CD4-positive, alpha-beta T cell treated with Interleukin-2 at 100 ng/mL for 4 hours (primary cell): ENCODE results near the gene ADAM20.
"Not testable (repeated sequence)": the region's sequence is repeated elsewhere in the genome, so short reads cannot be mapped to it uniquely, and the experiment has no call there.

Experiments
- DNase-seq: peaks from one replicate; pipeline ENCODE4 v3.0.0-alpha.2; 2020; ENCODE audit warnings: low spot score

ADAM20 gene

DNA sequence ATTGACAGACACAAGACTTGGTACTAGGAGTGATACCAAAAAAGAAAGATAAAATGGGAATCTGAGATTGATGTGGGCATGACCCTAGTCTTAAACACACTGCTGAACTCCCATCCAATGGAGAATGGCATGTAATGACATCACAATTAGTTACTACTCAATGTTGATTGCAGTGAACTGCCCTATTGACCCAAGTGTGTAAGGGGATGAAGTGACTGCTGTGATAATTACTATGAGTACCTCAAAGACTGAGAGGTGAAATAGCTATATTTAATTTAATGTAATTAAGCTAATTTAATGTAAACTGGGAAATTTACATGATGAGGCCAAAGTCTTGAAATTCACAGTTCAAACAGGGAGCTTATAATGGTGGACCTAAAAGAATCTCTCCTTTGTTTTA lies at the start of gene ADAM20:
ADAM20 (minus strand) TSS at position 101 of the 400 bp plus-strand sequence. CDS start 10,247 bp downstream, outside the sequence.
- no peak for DNase-seq

DNA sequence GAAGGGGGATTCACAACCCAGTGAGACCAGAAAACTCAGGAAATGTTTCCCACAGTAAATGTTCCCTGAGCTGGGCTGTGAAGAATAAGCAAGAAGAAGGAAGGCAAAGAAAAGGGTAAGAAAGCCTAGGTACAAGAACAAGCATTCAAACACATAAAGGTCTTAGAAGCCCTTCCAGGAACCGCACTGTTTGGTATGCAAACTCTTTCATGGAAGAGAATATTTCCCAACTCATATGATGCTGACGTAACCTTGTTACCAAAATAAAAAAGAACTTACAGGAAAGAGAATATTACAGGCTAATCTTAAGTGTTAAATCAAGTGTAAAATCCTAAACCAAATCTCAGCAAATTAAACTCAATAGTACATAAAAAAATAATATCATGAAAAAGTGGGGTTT lies 42.1 kb upstream of the ADAM20 start:
- no peak for DNase-seq

DNA sequence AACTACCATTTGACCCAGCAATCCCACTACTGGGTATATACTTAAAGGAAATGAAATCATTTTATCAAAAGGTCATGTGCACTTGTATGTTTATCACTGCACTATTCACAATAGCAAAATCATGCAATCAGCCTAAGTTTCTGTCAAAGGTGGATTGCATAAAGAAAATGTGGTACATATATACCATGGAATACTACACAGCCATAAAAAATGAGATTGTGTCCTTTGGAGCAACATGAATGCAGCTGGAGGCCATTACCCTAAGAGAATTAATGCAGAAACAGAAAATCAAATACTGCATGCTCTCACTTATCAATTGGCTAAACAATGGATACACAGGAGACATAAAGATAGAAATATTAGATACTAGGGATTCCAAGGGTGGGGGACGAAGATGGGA lies 38.2 kb upstream of the ADAM20 start:
- DNase-seq, result no peak

DNA sequence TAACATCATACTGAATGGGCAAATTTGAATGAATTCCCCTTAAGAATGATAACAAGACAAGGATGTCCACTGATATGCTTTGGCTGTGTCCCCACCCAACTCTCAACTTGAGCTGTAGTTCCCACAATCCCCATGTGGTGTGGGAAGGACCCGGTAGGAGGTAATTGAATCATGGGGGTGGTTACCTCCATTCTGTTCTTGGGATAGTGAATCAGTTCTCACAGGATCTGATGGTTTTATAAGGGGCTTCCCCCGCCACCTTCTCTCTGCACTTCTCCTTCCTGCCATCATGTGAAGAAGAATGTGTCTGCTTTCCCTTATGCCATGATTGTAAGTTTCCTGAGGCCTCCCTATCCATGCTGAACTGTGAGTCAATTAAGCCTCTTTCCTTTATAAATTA lies 36.3 kb upstream of the ADAM20 start:
- DNase-seq, result no peak

DNA sequence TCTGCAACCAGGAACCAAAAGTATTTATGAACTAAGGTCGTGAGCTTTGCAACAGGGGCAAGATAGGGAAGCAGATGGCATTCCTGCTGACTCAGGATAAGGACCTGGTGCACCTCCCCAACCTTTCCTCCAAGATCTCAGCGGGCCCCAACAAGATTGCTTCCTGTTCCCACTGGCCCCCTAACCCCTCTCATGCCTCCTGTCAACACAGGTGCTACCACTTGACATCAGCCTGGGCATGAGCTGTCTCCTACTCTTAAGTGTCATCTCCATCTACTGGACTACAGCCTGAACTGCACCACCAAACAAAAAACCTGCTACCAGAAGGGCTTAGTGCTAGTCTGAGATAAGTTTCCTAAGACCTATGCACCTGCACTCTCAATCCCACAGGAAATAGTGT lies 33.0 kb upstream of the ADAM20 start:
- DNase-seq, result no peak

DNA sequence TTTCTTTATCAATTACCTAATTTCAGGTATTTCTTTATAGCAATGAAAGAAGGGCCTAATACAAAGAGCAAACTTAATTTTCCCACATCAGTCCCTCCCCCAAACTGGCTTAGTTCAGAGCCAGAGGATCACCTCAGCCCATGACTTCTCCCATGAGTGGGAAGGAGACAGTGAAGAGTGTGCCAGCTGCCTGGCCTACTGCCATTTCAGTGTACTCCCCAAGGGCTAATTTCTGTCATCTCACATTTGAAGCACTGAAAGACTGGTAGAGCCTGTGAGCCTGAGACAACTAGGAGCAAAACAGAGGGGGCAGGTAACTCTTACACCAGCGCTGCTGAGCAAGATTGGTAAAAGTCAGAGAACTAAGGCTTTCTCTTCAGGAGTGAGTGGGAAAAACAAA lies 29.1 kb upstream of the ADAM20 start:
- DNase-seq, result no peak

DNA sequence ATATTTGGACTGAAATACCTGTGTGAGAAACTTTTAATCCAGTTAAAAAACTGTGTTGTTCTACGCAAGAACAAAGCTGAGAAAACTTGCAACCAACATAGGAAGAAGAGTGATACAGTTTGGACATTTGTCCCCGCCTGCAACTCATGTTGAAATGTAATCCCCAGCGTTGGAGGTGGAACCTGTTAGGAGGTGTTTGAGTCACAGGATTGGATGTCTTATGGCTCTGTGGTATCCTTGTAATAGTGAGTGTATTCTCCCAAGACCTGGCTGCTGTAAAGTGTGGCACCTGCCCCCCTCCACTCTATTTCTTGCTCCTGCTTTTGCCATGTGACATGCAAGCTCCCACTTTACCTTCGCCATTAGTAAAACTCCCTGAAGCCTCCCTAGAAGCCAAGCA lies 28.6 kb upstream of the ADAM20 start:
- no peak for DNase-seq

DNA sequence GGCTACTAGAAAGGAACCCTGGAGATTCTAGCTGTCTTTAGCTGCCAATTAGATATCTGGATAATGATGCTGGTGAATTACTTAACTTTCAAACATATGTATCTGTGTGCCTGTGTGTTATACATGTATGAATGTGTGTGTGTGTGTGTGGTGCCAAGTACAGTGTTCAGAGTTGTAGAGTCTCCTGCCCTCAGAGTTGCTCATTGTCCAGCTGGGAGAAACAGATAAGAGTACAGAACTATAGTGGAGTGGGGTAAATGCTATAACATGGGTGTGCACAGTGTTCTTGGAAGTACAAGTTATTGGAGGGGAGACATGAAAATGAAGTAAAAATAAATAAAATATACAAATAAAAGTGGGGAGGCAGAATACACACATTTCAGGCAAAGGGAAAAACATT lies 23.6 kb upstream of the ADAM20 start:
- DNase-seq, result no peak

DNA sequence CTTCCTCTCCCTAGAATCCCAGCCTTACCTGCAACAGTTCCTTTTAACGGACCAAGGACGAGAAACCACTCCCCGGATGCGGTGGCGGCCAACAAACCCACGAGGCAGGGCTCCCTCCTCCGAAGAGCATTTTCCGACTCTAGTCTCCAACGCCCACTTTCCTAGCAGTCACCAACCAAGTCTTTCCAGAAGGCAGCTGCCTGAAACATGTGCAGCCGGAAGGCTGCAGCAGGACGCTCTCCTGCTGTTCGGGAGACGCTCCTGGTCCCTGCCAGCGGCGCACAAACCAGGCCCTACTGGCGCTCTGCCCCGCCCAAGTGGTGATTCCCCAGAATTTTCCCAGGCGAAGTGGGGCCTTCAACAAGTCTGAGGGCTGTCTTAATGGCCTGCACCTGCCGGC lies 21.1 kb upstream of the ADAM20 start:
- no peak for DNase-seq

DNA sequence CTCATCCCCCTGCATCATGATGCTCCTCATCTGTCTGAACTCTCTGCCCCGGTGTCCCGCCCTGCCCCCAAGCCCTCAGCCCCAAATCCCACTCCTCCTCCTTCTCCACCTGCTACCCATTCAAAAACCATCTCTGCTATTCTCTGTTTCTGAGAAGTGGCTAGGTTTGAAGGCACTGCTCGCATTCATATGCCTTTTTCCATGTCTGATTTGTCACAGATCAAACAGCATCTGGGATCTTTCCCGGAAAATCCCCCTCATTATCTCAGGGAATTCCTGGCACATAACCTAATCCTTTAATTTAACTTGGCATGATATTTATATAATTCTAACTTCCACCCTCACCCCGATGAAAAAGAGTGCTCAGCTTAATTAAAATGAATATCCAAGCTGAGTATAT lies 3.3 kb upstream of the ADAM20 start:
- no peak for DNase-seq

DNA sequence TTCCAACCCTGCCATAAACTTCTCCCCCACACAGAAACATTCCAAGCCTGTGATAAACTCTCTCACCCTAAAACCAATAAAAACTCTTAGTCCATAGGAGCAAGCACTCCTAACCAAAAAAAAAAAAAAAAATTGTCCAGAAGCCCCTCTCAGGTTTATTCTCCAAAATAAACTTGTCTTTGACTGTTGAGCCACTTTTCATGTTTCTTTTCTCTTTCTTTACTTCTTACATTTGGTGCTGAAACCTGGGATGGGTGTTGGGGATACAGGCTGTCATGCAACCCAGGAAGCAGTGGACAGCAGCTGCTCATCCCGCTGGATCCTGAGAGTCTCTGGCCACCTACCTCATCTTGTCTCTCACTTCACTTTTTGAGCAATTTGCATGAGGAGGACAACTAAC lies 2.0 kb upstream of the ADAM20 start:
- DNase-seq, result no peak

DNA sequence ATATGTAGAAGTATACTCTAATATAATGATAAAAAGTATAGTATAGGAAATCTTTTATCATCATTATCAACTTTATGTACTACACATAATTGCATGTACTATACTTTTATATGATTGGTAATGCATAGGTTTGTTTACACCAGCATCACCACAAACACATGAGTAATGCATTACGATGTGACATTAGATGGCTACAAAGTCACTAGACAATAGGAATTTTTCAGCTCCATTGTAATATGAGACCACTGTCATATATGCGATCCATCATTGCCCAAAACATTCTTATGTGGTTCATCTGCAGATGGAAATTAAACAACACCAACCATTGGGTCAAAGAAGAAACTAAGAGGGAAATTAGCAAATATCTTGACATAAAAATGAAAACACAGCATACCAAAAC lies 4.4 kb downstream of the ADAM20 start:
- no peak for DNase-seq

DNA sequence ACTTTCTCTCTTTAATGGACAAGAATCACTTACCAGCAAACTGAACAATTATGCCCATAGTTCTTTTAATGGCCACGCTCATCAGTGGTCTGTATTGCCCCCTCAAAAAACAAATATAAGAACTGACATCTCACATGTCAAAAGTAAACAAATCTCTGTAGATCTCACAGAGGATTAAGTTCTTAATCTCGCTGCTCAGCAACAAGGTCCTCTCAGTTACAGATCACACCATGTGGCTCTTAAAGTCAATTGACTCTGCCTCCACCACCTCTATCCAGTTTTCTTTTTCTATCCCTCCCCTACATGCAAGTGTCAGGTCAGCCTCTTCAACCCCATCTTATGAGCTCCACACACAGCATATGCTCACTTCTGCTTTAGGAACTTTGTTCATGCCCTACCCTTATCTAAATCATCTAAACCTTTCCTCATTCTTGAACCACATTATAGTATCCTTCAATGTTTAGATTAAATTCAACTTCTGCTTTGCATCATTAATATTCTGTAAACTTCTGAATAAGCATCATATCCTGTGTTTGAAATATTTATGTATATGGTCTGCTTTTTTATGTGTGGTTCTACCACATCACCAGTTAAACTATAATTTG lies 7.2 kb downstream of the ADAM20 start:
- DNase-seq, result no peak

DNA sequence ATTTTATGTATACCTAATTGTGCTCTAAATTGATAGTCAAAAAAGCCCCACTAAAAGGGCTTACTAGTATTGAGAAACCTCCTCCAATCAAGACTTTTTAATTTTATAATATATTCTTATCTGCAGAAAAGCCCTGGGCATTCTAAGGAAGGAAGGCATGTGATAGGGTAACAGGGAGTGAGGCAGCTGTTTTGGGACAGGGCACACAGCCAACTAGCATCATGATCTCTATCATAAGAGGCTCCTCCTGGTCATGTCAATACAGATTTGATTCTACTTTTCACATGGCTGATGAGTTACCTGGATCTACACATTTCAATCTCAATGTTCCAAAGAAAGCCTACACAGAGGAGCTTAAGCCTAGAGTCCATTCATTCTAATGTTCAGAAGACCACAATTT lies 9.1 kb downstream of the ADAM20 start:
- no peak for DNase-seq

DNA sequence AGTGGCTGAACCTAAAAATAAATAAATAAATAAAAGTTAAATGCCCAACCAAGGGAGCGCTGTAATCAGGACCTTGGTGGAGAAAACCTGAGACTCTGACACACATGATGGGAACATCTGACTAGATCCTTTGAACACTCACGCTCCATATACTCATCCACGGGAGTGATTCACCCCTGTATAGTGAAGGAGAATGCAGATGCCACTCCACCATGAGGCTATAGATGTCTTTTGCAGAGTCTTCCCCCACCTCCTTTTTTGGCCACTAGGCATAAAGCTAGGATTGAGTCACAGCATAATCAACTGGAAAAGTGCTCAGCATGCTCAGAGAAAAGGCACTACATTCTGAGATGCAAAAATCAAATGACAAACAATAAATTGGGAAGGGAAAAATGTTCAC lies 19.0 kb downstream of the ADAM20 start:
- no peak for DNase-seq

DNA sequence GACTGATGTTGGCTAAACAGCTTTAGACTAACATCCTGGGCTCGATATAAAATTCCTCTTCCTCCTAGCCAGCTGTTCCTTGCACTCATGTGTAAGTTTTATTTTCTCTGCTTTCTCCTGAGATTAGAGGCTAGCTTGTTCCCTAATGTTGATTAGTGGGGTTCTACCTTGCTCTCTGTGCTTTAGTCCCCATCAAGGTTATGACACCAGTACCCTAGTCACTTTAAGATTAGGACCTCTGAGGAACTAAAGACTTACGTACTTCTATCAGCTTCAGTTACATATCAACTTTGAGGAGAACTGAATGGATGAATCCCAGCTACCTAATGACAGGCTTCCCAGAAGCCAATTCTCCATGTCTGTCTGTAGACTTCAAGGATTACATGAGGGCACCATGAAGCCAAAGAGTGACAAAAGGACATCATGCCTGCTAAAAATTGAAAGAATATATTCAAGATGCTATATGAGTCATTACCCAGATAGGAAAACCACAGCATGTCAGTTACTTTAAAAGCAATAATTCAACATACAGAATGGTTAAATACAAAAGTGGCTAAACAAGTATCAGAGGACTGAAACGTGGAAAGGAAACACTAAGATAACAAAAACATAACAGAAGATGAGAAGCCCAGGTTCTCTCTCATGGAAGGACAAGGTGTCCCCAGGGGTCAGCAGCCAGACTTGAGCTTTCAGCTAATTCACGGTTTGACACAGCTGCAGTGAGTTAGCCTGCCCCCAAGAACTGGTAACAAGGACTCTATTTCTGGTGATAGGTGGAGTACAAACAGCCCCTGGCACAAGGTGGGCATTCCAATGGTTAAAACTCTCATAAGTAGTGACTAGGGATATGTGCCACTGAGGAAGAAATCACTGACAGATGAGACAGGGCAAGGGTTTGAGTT lies 20.4 kb downstream of the ADAM20 start:
- no peak for DNase-seq

DNA sequence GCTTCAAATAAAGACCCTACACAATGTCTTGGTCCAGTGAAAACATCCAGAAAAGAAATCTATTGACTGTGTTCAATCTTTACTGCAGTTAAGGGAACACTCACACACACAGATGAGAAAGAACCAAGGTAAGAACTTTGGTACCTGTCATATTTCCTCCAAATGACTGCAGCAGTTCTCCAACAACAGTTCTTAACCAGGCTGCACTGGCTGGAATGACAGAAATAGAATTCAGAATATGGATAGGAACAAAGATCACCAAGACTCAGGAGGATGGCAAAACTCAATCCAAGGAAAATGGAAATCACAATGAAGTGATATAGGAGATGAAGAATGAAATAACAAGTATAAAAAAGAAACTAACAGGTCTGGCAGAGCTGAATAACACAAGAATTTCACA lies 36.6 kb downstream of the ADAM20 start:
- no peak for DNase-seq

DNA sequence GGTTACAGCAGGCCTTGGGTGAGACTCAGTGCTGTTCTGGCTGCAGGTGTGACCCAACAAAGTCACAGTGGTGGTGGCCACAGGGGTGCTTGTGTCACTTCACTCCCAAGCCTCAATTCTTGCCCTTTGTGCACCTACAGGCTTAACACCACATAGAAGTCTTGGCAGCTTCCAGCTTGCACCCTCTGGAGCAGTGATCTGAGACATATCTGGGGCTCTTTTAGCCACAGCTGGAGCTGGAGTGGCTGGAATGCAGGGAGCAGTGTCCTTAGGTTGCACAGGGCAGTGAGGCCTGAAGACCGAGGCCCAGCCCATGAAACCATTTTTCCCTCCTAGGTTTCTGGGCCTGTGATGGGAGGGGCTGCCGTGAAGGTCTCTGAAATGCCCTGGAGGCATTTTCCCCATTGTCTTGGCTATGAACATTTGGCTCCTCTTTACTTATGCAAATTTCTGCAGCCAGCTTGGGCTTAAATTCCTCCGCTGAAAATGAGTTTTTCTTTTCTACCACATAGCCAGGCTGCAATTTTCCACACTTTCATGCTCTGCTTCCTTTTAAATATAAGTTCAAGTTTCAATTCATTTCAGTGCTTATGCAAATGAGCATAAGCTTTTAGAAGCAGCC lies 45.1 kb downstream of the ADAM20 start:
- no peak for DNase-seq

DNA sequence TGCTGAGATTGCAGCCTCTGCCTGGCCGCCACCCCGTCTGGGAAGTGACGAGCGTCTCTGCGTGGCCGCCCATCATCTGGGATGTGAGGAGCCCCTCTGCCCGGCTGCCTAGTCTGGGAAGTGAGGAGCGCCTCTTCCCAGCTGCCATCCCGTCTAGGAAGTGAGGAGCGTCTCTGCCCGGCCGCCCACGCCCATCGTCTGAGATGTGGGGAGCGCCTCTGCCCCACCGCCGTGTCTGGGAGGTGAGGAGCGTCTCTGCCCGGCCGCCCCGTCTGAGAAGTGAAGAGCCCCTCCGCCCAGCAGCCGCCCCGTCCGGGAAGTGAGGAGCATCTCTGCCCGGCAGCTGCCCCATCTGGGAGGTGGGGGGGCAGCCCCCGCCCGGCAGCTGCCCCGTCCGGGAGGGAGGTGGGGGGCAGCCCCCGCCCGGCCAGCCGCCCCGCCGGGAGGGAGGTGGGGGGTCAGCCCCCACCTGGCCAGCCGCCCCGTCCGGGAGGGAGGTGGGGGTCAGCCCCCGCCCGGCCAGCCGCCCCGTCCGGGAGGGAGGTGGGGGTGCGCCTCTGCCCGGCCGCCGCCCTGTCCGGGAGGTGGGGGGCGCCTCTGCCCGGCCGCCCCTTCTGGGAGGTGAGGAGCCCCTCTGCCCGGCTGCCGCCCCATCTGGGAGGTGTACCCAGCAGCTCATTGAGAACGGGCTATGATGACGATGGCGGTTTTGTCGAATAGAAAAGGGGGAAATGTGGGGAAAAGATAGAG lies 57.3 kb downstream of the ADAM20 start:
- not testable (repeated sequence) for DNase-seq

DNA sequence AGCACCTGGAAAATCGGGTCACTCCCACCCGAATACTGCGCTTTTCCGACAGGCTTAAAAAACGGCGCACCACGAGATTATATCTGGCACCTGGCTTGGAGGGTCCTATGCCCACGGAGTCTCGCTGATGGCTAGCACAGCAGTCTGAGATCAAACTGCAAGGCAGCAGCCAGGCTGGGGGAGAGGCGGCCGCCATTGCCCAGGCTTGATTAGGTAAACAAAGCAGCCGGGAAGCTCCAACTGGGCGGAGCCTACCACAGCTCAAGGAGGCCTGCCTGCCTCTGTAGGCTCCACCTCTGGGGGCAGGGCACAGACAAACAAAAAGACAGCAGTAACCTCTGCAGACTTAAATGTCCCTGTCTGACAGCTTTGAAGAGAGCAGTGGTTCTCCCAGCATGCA lies 59.3 kb downstream of the ADAM20 start:
- not testable (repeated sequence) for DNase-seq

DNA sequence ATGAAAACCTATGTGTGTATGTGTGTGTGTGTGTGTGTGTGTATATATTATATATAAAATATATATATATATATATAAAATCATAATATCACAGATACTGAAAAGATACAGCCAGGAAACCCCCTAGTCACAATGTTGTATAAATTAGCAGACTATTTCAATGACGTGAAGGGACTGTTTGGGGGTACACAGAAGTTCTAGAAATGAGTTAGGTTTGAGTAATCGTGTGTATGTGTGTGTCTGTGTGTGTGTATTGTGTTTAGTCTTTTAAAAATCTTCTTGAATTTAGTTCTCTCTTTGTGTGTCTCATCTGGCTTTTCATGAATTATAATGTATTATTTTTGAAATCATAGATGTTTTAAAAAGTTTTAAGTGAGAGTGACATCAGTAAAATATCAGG lies 61.0 kb downstream of the ADAM20 start:
- DNase-seq, result no peak
